A549 treated with AZD2906 at 1 μM for 4 hours (cell line): ENCODE data around the gene PLBD1. TPM values are rescaled to one million over a fixed set of nuclear protein-coding genes. Genes with fewer than 3 reads are reported as not detected.

Source experiments
- total RNA-seq: library from RNA; stranded (reverse); fragments of 200-300 nt; extraction: Qiagen RNA extraction; gene quantifications from 5 replicates; pipeline ENCODE4 v1.2.3, GENCODE V29; 2022

Gene PLBD1
- 4.1 to 4.8 TPM (median 4.3 TPM) in 5 replicates for total RNA-seq

GRCh38 chr12:14567351-14568162 is at the start of gene PLBD1:
TSS of gene PLBD1 (minus strand) at chr12:14567883. CDS start at chr12:14567696, 187 bp downstream.

Other genes starting within 250 kb of the PLBD1 start
- 4.1 to 4.7 TPM (median 4.4 TPM) in 5 replicates for gene ATF7IP, start 202.2 kb downstream of the PLBD1 start, total RNA-seq
- gene GUCY2C, start 128.7 kb upstream of the PLBD1 start, total RNA-seq, result 0.02 to 0.03 TPM in 2 of 5 replicates, not detected in the others
- 41.3 to 49.4 TPM (median 43.6 TPM) in 5 replicates for gene WBP11, start 235.6 kb upstream of the PLBD1 start, total RNA-seq
- gene C12orf60, start 235.8 kb upstream of the PLBD1 start, total RNA-seq, result 1.7 to 2.3 TPM (median 1.7 TPM) in 5 replicates
- 0.02 to 0.05 TPM (median 0.05 TPM) in 3 of 5 replicates, not detected in the others for gene SMCO3, start 246.3 kb upstream of the PLBD1 start, total RNA-seq